GM10266 (cell line): Measurements from ENCODE around the gene SLC10A2.

ENCODE experiments used
- DNase-seq: peaks from one replicate; pipeline ENCODE4 v3.0.0; 2012; ENCODE audit errors: extremely low spot score
- CTCF ChIP-seq: IDR thresholded peaks from 2 replicates; pipeline ENCODE4 v1.5.1; 2012; ENCODE audit warnings: mild to moderate bottlenecking, low read depth; ENCODE audit not compliant: control insufficient read depth, insufficient read depth; ENCODE audit errors: missing control alignments

SLC10A2 gene

DNA sequence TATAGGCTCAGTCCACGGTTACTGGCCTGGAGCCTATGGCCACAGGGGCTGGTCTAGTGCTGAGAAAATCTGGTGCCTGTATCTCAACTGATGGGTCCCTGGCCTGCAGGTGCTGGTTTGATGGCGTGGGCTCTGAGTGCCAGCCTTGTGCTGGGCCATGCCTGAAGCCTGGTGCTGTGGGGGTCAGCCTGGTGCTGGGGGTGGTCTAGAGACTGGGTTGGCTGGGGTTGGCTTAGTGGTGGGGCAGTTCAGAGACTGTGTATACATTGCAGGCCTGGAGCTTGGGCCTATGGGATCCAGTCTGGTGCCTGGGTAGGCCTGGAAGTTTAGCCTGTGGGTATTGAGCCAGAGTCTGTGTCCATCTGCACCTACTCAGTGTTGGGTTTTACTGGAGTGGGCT lies 36.4 kb downstream of the SLC10A2 start:
- DNase-seq = no peak
- no peak for TF ChIP-seq CTCF

DNA sequence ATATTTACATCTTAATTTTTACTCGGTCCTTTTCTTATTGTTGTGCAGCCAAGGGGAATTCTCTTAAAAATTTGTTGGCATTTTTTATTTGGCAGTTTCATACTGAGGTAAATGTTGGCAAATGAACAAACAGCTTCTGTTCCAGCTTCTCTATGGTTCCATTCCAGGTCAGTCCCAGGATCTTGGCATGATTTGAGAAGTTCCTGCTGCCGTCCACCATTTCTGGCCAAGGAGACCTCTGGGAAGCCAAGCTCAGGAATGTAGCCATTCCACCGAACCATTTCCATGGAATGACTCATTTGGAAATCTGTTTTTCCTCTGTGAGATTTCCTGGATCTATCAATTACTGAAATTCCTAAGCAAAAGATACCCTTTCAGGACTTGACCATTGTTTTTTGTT lies 43.9 kb downstream of the SLC10A2 start:
- TF ChIP-seq CTCF = no peak
- no peak for DNase-seq

DNA sequence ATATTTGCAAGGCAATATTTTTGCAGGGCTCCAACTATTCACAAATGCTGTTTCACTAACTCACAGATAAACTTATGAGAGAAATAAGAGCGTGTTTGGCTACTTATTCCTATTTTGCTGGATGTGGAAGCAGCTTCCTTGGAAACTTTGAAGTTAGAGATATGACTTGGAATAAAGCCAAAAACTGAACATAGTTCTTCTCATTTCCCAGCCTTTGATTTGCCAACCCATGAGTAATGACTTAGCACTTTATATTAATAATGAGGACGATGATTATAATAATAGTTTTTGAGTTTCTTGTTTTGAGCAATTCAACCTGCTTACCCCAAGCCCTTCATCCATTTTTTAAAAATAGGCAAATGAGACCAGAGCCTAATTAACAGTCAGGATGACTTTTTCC lies 47.7 kb downstream of the SLC10A2 start:
- no peak for DNase-seq
- TF ChIP-seq CTCF = no peak

GRCh38 chr13:103012646-103013045 lies 53.6 kb downstream of the SLC10A2 start:
- TF ChIP-seq CTCF = no peak
- no peak for DNase-seq

DNA sequence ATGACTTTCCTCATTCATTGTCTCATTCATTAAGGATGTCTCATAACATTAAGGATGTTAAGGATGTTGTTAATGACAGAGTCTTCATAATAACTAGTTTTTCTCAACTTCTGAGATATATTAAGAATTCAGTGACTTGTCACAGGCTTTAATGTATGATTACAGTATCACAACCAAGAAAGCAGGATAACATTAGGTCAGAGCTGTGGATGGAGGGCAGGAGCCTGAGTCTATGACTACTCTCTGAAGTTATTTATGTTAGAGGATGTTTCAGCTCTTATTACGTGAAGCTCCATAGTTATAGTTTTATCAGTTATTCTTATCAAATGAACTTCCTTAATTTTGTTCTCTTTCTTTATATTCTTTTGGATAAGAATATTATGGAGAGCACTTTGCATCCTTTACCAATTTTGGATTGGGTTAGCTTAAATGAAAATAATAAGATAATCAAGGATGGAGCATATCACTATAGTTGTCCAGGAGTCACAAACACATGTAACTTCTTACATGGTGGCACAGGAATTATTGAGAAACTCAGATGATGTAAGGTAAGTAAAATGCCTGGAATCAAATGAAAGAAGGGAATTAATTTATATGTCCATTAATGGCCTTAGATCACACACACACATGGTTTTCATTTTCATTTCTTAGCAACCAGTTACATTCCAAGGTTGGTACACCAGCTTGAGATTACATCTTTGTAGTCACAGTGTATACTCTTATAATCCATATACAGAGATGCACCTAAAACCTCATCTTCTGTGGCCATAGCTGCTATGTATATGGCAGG lies 57.0 kb downstream of the SLC10A2 start:
- DNase-seq = no peak
- no peak for TF ChIP-seq CTCF

DNA sequence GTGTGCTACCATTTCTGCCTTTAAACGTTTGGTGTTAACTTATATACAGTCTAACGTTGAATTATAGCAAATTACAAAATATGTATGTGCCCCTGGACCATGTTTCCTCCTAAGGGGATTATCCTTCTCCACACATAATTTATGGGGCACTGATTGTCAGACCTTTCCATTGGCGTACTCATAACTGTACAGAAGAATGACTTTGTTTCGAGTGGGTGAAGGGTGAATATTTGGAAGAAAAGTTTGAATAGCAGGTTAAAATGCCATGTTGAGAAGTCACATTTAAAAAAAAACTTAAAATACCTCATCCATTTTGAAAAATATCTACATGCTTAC lies 58.8 kb downstream of the SLC10A2 start:
- no peak for TF ChIP-seq CTCF
- DNase-seq = no peak

- DNase-seq = peak; percentile 20
- TF ChIP-seq CTCF = no peak
Measured at GRCh38 chr13:103006641-103007426, 59.4 kb downstream of the SLC10A2 start.
